ENCODE measurements around the gene HUS1B. TPM values are rescaled to one million over a fixed set of nuclear protein-coding genes. Genes with fewer than 3 reads are reported as not detected.
A peak's percentile ranks its signal among the peaks of the same experiment; 100 is the strongest.

The HUS1B gene
- total and polyA plus RNA-seq, 2 of the 8 experiments (the other 6 are each of a cell fraction or from before 2014, with no cell fraction given), result 0.48 to 1.1 TPM

DNA sequence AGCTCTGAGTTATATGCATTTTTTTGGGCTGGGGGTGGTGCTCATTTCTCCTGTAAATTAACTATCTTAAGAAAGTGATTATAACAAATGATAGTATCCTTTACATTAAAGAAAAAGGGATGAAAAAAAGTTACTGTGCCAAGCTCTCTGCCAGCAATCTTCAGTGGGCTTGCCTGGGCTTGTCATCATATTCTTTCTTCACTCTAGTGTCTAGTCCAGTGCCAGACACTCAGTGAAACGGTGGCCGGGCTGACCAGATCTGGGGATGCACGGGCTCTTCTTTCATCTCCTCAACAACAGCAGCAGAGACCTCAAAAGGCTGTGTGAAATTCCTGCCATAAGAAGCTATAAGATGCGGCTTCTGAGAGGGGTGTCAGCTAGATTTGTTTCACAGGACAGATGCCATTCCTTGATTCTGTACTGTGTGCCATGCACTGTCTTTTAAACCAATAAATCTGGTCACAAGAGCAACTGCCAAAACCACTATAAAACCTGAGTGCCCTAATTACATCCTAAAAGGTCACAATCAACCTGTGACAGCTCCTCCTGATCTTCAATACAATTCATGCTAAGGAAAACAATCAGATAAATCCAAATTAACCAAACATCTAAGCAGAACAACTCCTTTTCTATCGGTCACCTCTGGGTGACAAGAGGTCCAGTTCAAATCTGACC is 23.9 kb upstream of the HUS1B start:
- Histone ChIP-seq H2AFZ (ENCODE audit: low read length) (no peak overlapping the region), H2BK5ac (ENCODE audit: low read depth, low read length) (peak overlapping the region; percentile 74; the same call in 1 of the 2 replicates), H3K4me1 (replicated peaks in 1 of 4; ENCODE audit: control insufficient read depth in 3 of 4, insufficient read depth in 4 of 4, low read length in 3 of 4) (peaks cover 10 to 45% (median 32%) of the 10 kb centered on the region in 4 experiments), H3K23me2 (ENCODE audit: low read depth, low read length) (no peaks in the 10 kb centered on the region; the same call in 1 of the 2 replicates), H2BK120ac (replicated peaks; ENCODE audit: low read depth, low read length) (peak overlapping the region; percentile 99), H3K4me2 (ENCODE audit: insufficient read depth in 1 of 2, low read depth in 2 of 2, low read length in 2 of 2) (peak overlapping the region; percentile 42 to 53), H3K18ac (ENCODE audit: extremely low read depth, low read length) (peak overlapping the region; percentile 35; the same call in 1 of the 2 replicates), H2BK12ac (ENCODE audit: low read depth, low read length) (peak overlapping the region; percentile 12), H3K4me3 (ENCODE audit: extremely low read depth in 1 of 4, insufficient read depth in 2 of 4, low read depth in 3 of 4, low read length in 4 of 4) (peak overlapping the region in 2 of 4 experiments; percentile 6 to 28; a peak in 4 of 8 replicates), H3K56ac (replicated peaks; ENCODE audit: insufficient read length, low read depth, low read length) (peak overlapping the region; percentile 49), H3K79me1 (ENCODE audit: low read depth, low read length) (no peaks in the 10 kb centered on the region; the same call in 1 of the 2 replicates), H4K5ac (ENCODE audit: insufficient read length, low read depth, low read length) (peak overlapping the region; percentile 80), H3K4ac (replicated peaks; ENCODE audit: insufficient read length, low read depth, low read length) (peak overlapping the region; percentile 93), H3K36me3 (ENCODE audit: control insufficient read depth in 2 of 4, insufficient read depth in 4 of 4, low read length in 3 of 4) (no peaks in the 10 kb centered on the region), H3K27me3 (replicated peaks in 1 of 4; ENCODE audit: control insufficient read depth in 3 of 4, extremely low read depth in 1 of 4, insufficient read depth in 3 of 4, low read length in 3 of 4) (no peaks in the 10 kb centered on the region), H2AK5ac (ENCODE audit: low read depth, low read length) (peak overlapping the region; percentile 3; the same call in 1 of the 2 replicates), H3K9ac (replicated peaks in 1 of 4; ENCODE audit: extremely low read depth in 1 of 4, low read depth in 3 of 4, low read length in 3 of 4) (no peak overlapping the region), H3K14ac (ENCODE audit: insufficient read length) (peak overlapping the region; percentile 94), H3K23ac (ENCODE audit: insufficient read length) (no peak overlapping the region), H3K79me2 (ENCODE audit: control insufficient read depth in 1 of 2, insufficient read depth in 2 of 2, low read length in 2 of 2) (peaks cover 8 to 86% of the 10 kb centered on the region in 2 experiments; a peak in 3 of 4 replicates), H2BK15ac (ENCODE audit: low read length) (no peak overlapping the region), H3K27ac (ENCODE audit: low read depth, low read length) (peak overlapping the region; percentile 69), H4K91ac (replicated peaks; ENCODE audit: insufficient read length, low read length) (peak overlapping the region; percentile 90), H4K8ac (ENCODE audit: extremely low read depth, insufficient read depth, low read length) (no peak overlapping the region), H3K9me3 (ENCODE audit: insufficient read depth in 2 of 2, low read depth in 1 of 2, low read length in 1 of 2) (no peaks in the 10 kb centered on the region), H4K20me1 (replicated peaks in 1 of 2; ENCODE audit: control insufficient read depth in 1 of 2, insufficient read depth in 2 of 2, low read length in 2 of 2) (peaks cover 0 to 2% of the 10 kb centered on the region in 2 experiments), H2BK20ac (ENCODE audit: low read length) (peak overlapping the region; percentile 75; the same call in 1 of the 2 replicates)
- WGBS, 2 experiments (ENCODE audit: extremely low coverage in 1 of 2, insufficient coverage in 1 of 2, insufficient read length in 1 of 2, insufficient replicate concordance in 2 of 2, low coverage in 1 of 2, low lambda C conversion rate in 2 of 2, missing lambda C conversion rate in 1 of 2), result 44% methylated on average over 5 of the region's 5 CpGs; no CpG with 5 or more reads in 1 of the 2 experiments
- ChIA-PET POLR2A (ENCODE audit: partially characterized antibody) (interaction anchor here (0.8 to 2.9 kb wide), 11 partner anchors 7 to 98 kb away, joined by 3 to 14 read pairs (median 4); partner anchors contain the start of gene EXOC2), CTCF (ENCODE audit: partially characterized antibody) (interaction anchor here (0.7 to 3.7 kb wide), 10 partner anchors 8 to 406 kb away, joined by 3 to 18 read pairs (median 7); partner anchors contain the start of gene EXOC2)
- no peak for FAIRE-seq
- peak in 1 of 2 experiments; percentile 43 for DNase-seq (ENCODE audit: low read depth in 1 of 2, low spot score in 2 of 2)
- no peak for TF ChIP-seq SP2 (IDR thresholded peaks at IDR 0.05; ENCODE audit: low read length)
- no peak for TF ChIP-seq RFX5 (IDR thresholded peaks at IDR 0.05; ENCODE audit: borderline replicate concordance, low read depth, low read length)
- no peak for TF ChIP-seq HDAC2 (IDR thresholded peaks at IDR 0.05; ENCODE audit: borderline replicate concordance in 1 of 2, low read depth in 2 of 2, low read length in 2 of 2)
- TF ChIP-seq CEBPB (IDR thresholded peaks at IDR 0.05; ENCODE audit: low read depth, low read length), result no peak
- TF ChIP-seq SP4 (IDR thresholded peaks at IDR 0.05; ENCODE audit: low read length), result no peak
- TF ChIP-seq RXRA (IDR thresholded peaks at IDR 0.05; ENCODE audit: insufficient read depth, low read depth, low read length), result no peak
- TF ChIP-seq RBBP5 (IDR thresholded peaks at IDR 0.05; ENCODE audit: borderline replicate concordance, low read depth, low read length), result no peak
- TF ChIP-seq CTBP2 (IDR thresholded peaks at IDR 0.05; ENCODE audit: borderline replicate concordance, insufficient read depth, insufficient read length, low read length), result no peak
- TF ChIP-seq, protein P1, sequence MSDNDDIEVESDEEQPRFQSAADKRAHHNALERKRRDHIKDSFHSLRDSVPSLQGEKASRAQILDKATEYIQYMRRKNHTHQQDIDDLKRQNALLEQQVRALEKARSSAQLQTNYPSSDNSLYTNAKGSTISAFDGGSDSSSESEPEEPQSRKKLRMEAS (IDR thresholded peaks at IDR 0.05), result no peak
- no peak for TF ChIP-seq NRF1 (IDR thresholded peaks at IDR 0.05; ENCODE audit: low read depth, low read length)
- TF ChIP-seq SIRT6 (IDR thresholded peaks at IDR 0.05; ENCODE audit: low read length), result no peak
- TF ChIP-seq CBX5 (IDR thresholded peaks at IDR 0.05; ENCODE audit: low read depth, low read length), result no peak
